Activated gamma-delta T cell (primary cell): Measurements from ENCODE around the gene CYSTM1.

Experiments
- DNase-seq: peaks from one replicate; lab custom pipeline; 2025; lab: John Stamatoyannopoulos, UW

The CYSTM1 gene

DNA sequence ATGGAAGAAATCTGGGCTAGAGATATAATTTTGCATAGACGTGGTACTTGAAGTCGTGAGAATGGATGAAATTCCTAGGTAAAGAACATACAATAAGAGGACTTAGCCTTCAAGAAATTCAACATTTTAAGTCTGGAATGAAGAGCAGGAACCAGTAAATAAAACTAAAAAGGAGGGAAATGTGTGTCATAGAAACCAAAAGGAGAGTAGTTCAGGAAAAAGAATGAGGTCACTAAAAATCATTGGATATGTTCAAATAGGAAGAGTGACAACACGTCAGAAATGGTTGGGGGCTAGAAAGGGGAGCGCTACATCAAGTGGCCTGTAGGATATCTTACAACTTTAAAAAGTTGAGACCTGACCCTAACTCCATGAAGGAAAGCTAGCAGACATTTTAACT, 83.9 kb downstream of the CYSTM1 start:
- no peak for DNase-seq

DNA sequence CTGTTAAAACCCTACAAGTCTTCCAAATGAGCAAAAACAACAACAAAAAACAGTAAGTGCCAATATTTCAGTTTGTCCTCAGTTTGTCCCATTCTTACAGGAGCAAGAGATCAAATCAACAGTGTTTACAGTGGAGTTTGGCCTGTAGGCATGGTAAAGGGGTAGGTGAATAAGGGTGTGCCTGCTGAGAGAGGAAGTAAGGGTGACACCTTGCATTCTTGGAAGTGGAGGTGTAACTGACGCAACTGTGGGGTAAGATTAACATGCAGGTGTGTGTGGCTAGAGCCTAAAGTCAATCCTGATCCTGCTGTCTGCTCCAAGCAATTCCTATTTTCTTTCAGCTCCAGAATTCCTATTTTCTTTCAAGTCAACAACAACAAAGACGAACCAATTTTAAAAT, 84.5 kb downstream of the CYSTM1 start:
- DNase-seq, result no peak

GRCh38 chr5:140260089-140260656, 85.2 kb downstream of the CYSTM1 start:
- no peak for DNase-seq

GRCh38 chr5:140261403-140262171, 86.6 kb downstream of the CYSTM1 start:
- no peak for DNase-seq

- DNase-seq, result no peak
Observed at GRCh38 chr5:140262221-140262620, 87.2 kb downstream of the CYSTM1 start.

- no peak for DNase-seq
Observed at GRCh38 chr5:140262839-140263238, 87.9 kb downstream of the CYSTM1 start.

GRCh38 chr5:140265845-140266244, 90.9 kb downstream of the CYSTM1 start:
- DNase-seq, result no peak

DNA sequence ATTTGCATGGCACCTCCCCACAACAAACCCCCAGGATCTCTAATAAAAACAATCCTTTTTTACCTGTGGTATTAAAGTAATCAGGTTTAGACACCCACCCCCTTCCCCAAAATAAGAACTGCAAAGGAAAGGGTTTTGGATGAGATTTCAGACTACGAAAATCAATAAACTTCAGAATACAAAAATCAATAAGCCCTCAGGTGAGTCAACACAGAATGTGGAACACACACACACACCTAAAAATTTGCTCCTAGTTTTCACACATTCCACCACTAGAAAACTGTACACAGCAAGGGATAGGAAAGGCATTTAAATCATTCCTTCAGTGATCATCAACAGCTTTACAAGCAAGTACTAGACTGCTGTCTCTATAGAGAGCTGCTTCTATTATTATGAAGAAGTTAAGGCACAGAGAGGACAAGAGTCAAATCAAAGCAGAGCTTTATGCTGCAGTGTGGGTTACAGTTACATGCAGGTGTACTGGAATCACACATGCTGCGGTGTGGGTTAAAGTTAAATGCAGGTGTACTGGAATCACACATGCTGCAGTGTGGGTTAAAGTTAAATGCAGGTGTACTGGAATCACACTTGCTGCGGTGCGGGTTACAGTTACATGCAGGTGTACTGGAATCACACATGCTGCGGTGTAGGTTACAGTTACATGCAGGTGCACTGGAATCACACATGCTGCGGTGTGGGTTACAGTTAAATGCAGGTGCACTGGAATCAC, 91.6 kb downstream of the CYSTM1 start:
- no peak for DNase-seq

GRCh38 chr5:140267201-140267540, 92.2 kb downstream of the CYSTM1 start:
- no peak for DNase-seq

GRCh38 chr5:140267559-140268018, 92.6 kb downstream of the CYSTM1 start:
- DNase-seq, result no peak

GRCh38 chr5:140270008-140270407, 95.0 kb downstream of the CYSTM1 start:
- no peak for DNase-seq

GRCh38 chr5:140273401-140273877, 98.5 kb downstream of the CYSTM1 start:
- DNase-seq, result no peak

- DNase-seq, result no peak
Observed at GRCh38 chr5:140275837-140276236, 100.8 kb downstream of the CYSTM1 start.

GRCh38 chr5:140282266-140282665, 107.3 kb downstream of the CYSTM1 start:
- DNase-seq, result no peak

DNA sequence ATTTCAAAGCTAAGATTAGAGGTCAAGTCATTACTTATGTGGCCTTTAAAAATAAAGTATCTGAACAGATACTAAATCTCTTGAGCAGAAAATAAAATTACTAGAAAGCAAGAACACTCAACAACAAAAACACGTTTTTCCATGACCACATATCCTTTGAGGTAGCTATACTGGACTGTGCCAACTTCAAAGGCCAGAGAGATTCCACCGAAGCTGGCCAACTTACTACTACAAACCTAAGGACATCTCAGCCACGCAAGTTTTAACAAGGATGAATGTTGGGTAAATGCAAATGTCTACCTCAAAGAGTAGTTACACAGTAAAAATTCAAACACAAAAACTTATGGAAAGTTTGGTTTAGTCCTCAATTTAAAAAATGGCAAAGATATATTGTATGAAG, 109.0 kb downstream of the CYSTM1 start:
- no peak for DNase-seq

DNA sequence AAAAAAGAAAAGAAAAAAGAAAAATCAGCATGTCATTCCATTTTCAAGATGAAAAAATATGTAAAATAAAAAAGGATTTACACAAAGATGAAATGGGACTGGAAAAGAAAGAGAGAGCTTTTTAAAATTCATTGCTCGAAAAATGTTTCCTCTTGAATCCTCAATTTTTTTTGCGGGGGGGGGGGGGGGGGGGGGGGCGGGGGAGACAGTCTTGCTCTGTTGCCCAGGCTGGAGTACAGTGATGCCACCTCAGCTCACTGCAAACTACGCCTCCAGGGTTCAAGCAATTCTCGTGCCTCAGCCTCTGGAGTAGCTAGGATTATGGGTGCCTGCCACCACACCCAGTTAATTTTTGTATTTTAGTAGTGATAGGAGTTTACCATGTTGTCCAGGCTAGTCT, 111.4 kb downstream of the CYSTM1 start:
- no peak for DNase-seq

- no peak for DNase-seq
Observed at GRCh38 chr5:140287801-140288521, 113.0 kb downstream of the CYSTM1 start.

GRCh38 chr5:140292212-140293036, 117.4 kb downstream of the CYSTM1 start:
- DNase-seq, result no peak
